Kidney (tissue), 22 donors: ENCODE data around the gene LRRTM3. TPM values are rescaled to one million over a fixed set of nuclear protein-coding genes. Genes with fewer than 3 reads are reported as not detected.

Experiments used
- DNase-seq, 5 donors: peaks; one replicate each; pipeline ENCODE4 v3.0.0-alpha.2; 2013 to 2020
- FAIRE-seq: peaks from 2 replicates; lab custom pipeline; 2012; peaks lifted over from hg19 to GRCh38; lab: Jason Lieb, UNC
- H3K27ac ChIP-seq, 2 donors: one replicate each; pipeline ENCODE4 v1.7.0; 2013; ENCODE audit warnings: low read depth in 2 of 2, low read length in 2 of 2, inconsistent platforms in 1 of 2
- H3K27me3 ChIP-seq: one replicate; pipeline ENCODE4 v1.7.1; 2013; ENCODE audit warnings: low read length, inconsistent platforms; ENCODE audit not compliant: control insufficient read depth, insufficient read depth
- H3K36me3 ChIP-seq, 3 donors: one replicate each; pipeline versions ENCODE4 v1.7.0 to v1.7.1; 2013; ENCODE audit warnings: low read length in 3 of 3, control low read depth in 1 of 3, inconsistent platforms in 1 of 3; ENCODE audit not compliant: insufficient read depth in 3 of 3, control insufficient read depth in 2 of 3
- H3K4me1 ChIP-seq, 3 donors: one replicate each; pipeline versions ENCODE4 v1.7.0 to v1.7.1; 2013; ENCODE audit warnings: low read length in 3 of 3, inconsistent platforms in 1 of 3, low read depth in 1 of 3; ENCODE audit not compliant: control insufficient read depth in 2 of 3, insufficient read depth in 2 of 3
- H3K4me3 ChIP-seq, 3 donors: one replicate each; pipeline versions ENCODE4 v1.7.0 to v1.8.1; 2013; ENCODE audit warnings: low read length in 3 of 3, control low read depth in 1 of 3, inconsistent platforms in 1 of 3
- H3K9ac ChIP-seq, 3 donors: one replicate each; pipeline versions ENCODE4 v1.7.0 to v1.7.1; 2013; ENCODE audit warnings: low read length in 3 of 3, control low read depth in 1 of 3, inconsistent platforms in 1 of 3
- H3K9me3 ChIP-seq, 3 donors: one replicate each; pipeline versions ENCODE4 v1.7.0 to v1.7.1; 2013; ENCODE audit warnings: low read length in 3 of 3, control low read depth in 1 of 3, inconsistent platforms in 1 of 3; ENCODE audit not compliant: control insufficient read depth in 2 of 3, insufficient read depth in 1 of 3
- intact Hi-C: fragments of 100-400 bp; cut with DNase I; formaldehyde crosslinking; loops from one replicate; pipeline ENCODE4 v1.11.1; 2022
- long read RNA-seq, 10 donors: library from polyadenylated mRNA in 1 of 10; unstranded in 1 of 10; transcript quantifications; one replicate each; pipeline ENCODE4 v2.0.0 and lab custom pipeline, GENCODE V29; 2021 to 2026
- polyA plus RNA-seq: library from polyadenylated mRNA; stranded (reverse); fragments of 350-450 nt; fragmentation: Illumina TruSeq; extraction: RNeasy Lipid Tissue Mini Kit (QIAGEN cat#74804); gene quantifications from one replicate; pipeline ENCODE4 v1.2.3, GENCODE V29; 2014; ENCODE audit warnings: low read depth, low replicate concordance; ENCODE audit not compliant: insufficient read depth
- total RNA-seq: library from RNA; stranded (reverse); fragmentation: NEBNext Ultra II Directional; extraction: Animal tissue kit (Norgen Biotek cat#: 25700); gene quantifications from one replicate; pipeline ENCODE4 v1.2.1, GENCODE V29; 2021
- TF ChIP-seq, protein P1 (sequence below): IDR thresholded peaks from 3 replicates; pipeline ENCODE4 v1.5.1; 2012; ENCODE audit warnings: mild to moderate bottlenecking, moderate library complexity, borderline replicate concordance; ENCODE audit not compliant: insufficient read depth; ENCODE audit errors: extremely low read depth
- donor health status: control.
- donor health status: control.
- donor health status: control.
- donor health status: control.
- donor health status: control.
- donor health status: DM: yes; HTN: yes; CAD: no.
- donor health status: Normal renal cell carcinoma (clear cell type).

The LRRTM3 gene
- total RNA-seq: 0.22 TPM
- not detected for polyA plus RNA-seq
- long read RNA-seq, donor 1: 0 reads
- long read RNA-seq, donor 2: 0 reads
- long read RNA-seq, donor 3: 0 reads
- long read RNA-seq, donor 4: 0 reads
- long read RNA-seq, donor 5: 0 reads
- long read RNA-seq, donor 6: 0 reads
- long read RNA-seq, donor 7: 0 reads
- long read RNA-seq, donor 8: 0 reads
- long read RNA-seq, donor 9: 0 reads
- long read RNA-seq, donor 10: 0 reads

DNA sequence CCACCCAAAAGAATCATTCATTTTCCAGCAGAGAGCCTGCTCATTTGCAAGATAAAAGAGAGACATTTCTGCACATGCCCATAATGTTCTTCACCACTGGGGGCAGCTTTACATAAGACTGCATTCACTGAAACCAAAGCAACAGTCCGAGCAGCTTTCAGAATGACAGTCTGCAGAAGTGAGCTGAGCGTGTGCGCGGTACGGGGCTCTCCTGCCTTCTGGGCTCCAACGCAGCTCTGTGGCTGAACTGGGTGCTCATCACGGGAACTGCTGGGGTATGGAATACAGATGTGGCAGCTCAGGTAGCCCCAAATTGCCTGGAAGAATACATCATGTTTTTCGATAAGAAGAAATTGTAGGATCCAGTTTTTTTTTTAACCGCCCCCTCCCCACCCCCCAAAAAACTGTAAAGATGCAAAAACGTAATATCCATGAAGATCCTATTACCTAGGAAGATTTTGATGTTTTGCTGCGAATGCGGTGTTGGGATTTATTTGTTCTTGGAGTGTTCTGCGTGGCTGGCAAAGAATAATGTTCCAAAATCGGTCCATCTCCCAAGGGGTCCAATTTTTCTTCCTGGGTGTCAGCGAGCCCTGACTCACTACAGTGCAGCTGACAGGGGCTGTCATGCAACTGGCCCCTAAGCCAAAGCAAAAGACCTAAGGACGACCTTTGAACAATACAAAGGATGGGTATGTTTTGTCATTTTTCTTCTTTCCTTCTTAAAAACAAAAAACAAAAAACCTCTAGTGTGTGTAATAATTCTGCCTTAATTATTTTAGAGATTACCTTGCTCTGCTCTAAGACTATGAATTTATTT is at the start of gene LRRTM3:
Gene LRRTM3, plus strand, starts transcription at position 141 of the 820 bp plus-strand sequence.
- no peaks in the 10 kb centered on the region for H3K36me3 ChIP-seq
- H3K4me1 ChIP-seq: no peaks in the 10 kb centered on the region
- DNase-seq: peak; percentile 46 to 94 (median 74)
- H3K27me3 ChIP-seq: peaks cover 21% of the 10 kb centered on the region
- H3K4me3 ChIP-seq: peak within 1 kb of the TSS in 2 of 3 donors; percentile 40 to 43
- intact Hi-C loops: no loop called here
- H3K9me3 ChIP-seq: no peaks in the 10 kb centered on the region
- no peak for FAIRE-seq
- no peak within 1 kb of the TSS for H3K9ac ChIP-seq
- TF ChIP-seq, protein P1, sequence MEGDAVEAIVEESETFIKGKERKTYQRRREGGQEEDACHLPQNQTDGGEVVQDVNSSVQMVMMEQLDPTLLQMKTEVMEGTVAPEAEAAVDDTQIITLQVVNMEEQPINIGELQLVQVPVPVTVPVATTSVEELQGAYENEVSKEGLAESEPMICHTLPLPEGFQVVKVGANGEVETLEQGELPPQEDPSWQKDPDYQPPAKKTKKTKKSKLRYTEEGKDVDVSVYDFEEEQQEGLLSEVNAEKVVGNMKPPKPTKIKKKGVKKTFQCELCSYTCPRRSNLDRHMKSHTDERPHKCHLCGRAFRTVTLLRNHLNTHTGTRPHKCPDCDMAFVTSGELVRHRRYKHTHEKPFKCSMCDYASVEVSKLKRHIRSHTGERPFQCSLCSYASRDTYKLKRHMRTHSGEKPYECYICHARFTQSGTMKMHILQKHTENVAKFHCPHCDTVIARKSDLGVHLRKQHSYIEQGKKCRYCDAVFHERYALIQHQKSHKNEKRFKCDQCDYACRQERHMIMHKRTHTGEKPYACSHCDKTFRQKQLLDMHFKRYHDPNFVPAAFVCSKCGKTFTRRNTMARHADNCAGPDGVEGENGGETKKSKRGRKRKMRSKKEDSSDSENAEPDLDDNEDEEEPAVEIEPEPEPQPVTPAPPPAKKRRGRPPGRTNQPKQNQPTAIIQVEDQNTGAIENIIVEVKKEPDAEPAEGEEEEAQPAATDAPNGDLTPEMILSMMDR: peak; percentile 56
- H3K27ac ChIP-seq: no peak within 1 kb of the TSS

DNA sequence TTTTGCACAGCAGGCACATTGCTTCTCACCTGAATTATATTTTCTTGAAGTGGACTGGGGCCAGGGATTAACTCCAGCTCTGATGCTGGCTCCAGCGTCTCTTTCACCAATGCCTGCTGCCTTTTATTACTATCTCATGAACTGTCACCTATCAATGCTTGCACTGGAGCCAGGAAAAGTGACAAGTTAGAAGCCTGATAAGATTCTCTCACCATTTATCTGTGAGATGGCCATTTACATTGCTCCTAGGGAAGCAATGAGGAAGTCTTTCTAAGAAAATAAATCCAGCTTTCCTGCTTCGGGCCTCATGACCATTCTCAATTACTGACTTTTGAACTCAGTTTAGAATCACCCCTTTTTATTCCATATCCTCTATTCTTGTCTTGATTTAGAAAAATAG is 48.5 kb upstream of the LRRTM3 start:
- H3K4me3 ChIP-seq: no peak overlapping the region
- intact Hi-C loops: no loop called here
- TF ChIP-seq, protein P1: no peak

GRCh38 chr10:66880292-66880691 is 45.5 kb upstream of the LRRTM3 start:
- TF ChIP-seq, protein P1: no peak
- FAIRE-seq: no peak
- Histone ChIP-seq H3K27ac (no peak overlapping the region), H3K9me3 (no peaks in the 10 kb centered on the region), H3K4me3 (no peak overlapping the region), H3K27me3 (no peaks in the 10 kb centered on the region), H3K4me1 (no peaks in the 10 kb centered on the region), H3K36me3 (no peaks in the 10 kb centered on the region), H3K9ac (no peak overlapping the region)
- DNase-seq: no peak
- intact Hi-C loops: no loop called here

More for the DNA sequence above, 48.5 kb upstream of the LRRTM3 start:
- Histone ChIP-seq H3K27me3 (no peaks in the 10 kb centered on the region), H3K9me3 (no peaks in the 10 kb centered on the region), H3K27ac (no peak overlapping the region), H3K9ac (no peak overlapping the region), H3K4me1 (no peaks in the 10 kb centered on the region), H3K36me3 (no peaks in the 10 kb centered on the region)
- FAIRE-seq: no peak
- no peak for DNase-seq
